ENCODE data around the gene FOXK1.
A peak's percentile ranks its signal among the peaks of the same experiment; 100 is the strongest.

Gene FOXK1

DNA sequence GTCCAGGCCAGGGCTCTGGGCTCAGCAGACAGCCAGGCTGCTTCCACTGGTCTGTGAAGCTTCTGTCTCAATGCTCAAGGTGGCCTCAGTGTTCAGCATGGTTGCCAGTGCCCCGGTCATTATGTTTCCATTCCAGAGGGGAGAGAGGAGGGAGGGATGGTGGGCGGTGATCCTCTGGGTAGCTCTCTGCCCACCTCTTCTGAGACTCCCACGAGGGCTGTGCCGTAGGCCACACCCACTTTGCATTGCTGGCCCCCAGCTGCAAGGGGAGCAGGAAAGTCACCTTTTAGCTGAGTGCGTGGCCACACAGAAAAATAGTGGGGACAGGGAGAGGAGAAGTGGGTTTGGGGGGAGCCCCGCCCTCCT lies 42.5 kb downstream of the FOXK1 start:
- DNase-seq, result no peak

- peak; percentile 65 for DNase-seq
Measured at GRCh38 chr7:4725014-4725849, 43.1 kb downstream of the FOXK1 start.

- DNase-seq, result no peak
Measured at GRCh38 chr7:4725850-4726450, 43.9 kb downstream of the FOXK1 start.

DNA sequence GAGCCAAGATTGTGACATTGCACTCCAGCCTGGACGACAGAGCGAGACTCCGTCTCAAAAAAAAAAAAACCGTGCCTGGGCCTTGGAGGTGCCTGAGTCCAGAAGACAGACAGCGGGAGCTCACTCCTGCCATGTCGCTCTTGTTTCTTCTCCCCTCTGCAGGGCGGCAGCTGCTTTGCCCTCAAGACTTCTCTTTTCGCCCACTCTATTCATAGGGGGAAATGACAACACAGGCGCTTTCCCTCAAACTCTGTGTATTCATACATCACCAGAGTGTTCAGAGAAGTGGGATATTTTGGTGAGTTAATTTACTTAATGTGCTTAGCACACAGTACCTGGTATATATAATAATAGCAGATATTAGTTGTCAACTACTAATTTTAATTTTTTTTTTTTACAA lies 44.5 kb downstream of the FOXK1 start:
- no peak for DNase-seq

GRCh38 chr7:4727914-4728705 lies 46.0 kb downstream of the FOXK1 start:
- no peak for DNase-seq

DNA sequence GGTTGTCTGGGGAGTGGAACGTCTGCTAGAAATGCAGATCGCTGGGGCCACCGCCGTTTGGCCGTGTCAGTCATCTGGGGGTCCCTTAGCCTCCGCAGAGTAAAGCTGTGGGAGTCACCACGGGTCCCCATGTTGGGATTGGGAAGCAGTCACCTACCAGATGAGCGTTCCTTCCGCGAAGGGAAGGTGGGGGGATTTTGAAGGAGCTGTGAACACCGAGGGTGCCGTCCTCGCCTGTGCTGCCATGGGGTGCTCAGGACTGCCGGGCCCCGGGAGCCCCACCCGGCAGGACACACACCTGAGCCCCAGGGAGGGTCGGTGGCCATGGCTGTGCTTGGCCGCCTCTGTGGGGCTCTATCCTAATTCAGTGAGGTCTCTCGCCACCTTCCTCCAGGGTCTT lies 47.2 kb downstream of the FOXK1 start:
- DNase-seq, result no peak

DNA sequence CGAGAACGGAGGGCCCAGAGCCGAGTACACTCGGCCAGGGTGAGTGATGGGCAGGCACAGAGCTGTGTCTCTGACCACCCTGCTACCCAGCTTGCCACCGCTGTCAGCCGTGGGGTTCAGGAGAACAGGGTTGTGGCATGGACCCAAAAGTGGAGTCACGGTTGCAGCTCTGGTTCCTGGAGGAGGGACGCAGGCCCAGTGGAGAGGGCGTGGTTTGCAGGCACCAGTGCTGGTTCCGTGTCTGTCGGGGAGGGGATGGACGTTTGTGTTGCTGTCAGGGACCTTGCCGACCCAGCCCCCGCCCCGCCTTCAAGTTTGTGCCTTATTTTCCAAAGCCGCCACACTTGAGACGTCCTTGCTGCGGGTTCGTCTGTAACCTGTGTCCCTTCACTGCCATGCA lies 48.2 kb downstream of the FOXK1 start:
- no peak for DNase-seq

DNA sequence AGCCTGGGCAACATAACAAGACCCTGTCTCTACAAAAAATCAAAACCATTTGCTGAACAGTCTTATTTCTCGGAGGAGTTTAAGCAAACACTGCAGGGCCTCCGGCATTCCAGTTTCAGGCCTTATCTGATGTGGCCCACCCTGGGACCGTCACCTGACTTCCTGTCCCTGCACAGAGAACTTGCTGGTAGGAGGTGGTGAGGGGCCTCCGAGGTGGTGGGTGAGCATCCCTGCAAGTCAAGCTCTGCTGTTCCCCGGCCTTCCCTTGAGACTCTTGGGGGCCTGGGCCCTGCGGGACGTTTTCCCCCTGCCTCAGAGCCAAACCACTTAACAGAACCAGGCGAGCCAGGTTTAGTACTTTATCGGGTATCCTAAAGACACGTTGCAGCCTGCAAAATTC lies 48.9 kb downstream of the FOXK1 start:
- DNase-seq, result peak; percentile 22

DNA sequence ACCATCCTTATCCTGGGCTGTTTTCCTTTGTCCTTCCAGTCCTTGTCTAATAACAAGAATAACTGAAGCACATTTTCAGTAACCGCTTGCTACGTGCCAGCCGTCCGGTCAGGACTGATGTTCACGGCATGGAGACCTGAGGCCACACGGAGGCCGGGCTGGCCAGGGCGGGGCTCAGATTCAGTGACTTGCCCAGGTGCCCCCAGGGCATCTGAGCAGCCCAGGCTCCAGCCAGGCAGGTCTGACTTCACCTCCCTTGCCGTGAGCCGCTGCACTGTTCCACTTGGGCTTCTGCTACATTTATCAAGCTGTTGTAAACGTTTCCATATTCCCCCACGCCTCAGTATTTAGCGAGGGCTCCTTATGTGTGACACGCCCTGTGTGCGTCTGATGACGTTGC lies 49.7 kb downstream of the FOXK1 start:
- DNase-seq, result no peak

GRCh38 chr7:4733936-4734528 lies 51.9 kb downstream of the FOXK1 start:
- peak; percentile 61 for DNase-seq

DNA sequence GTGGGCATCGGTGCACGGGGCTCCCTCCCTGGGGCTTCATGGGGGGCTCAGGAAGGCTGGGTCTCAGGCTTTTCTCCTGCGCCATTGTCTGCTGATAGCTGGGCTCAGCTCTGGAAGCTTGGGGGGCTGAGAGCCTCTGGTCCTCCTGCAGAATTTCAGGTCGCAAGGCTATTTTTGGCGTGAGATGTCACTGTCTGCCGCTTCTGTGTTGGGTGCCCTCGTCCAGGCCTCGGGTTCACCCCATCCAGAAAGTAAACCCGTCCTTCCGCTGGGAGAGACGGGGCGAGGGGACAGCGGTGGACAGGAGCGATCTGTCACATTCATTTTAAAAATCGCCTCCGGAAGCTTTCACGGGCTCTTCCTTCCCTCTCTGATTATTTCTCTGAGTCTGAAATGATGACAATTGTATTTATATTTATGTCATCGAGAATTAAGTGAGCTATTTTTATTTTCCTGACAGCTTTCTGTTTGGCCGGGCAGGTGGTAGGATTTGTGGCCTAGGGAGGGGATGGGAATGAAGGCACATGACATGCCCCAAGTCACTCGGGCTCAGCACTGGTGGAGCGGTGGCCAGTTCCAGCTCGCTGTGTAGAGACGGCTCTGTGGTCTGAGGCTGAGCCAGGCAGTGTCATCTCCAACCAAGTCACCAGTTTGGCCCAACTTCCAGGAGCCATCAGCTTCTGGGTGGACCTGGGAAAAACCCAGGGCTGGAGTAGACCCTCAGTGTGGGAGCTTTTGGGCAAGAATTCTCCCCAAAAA lies 52.7 kb downstream of the FOXK1 start:
- no peak for DNase-seq

DNA sequence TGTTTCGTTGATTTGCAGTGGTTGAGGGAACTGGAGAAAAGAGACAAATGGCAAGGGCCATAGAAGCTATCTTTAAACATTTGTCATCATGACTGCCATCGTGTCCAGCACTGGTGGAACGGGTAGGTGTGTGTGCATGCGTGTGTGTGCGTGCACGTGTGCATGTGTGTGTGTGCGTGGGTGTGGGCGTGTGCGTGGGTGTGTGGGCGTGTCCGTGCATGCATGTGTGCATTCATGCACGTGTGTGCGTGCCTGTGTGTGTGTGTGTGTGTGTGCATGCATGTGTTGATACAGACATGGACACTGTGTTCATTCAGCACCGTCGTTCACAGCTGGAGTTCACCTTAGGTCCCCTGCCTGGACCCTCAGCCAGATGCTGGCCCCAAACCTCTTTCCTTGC lies 55.2 kb downstream of the FOXK1 start:
- DNase-seq, result no peak

DNA sequence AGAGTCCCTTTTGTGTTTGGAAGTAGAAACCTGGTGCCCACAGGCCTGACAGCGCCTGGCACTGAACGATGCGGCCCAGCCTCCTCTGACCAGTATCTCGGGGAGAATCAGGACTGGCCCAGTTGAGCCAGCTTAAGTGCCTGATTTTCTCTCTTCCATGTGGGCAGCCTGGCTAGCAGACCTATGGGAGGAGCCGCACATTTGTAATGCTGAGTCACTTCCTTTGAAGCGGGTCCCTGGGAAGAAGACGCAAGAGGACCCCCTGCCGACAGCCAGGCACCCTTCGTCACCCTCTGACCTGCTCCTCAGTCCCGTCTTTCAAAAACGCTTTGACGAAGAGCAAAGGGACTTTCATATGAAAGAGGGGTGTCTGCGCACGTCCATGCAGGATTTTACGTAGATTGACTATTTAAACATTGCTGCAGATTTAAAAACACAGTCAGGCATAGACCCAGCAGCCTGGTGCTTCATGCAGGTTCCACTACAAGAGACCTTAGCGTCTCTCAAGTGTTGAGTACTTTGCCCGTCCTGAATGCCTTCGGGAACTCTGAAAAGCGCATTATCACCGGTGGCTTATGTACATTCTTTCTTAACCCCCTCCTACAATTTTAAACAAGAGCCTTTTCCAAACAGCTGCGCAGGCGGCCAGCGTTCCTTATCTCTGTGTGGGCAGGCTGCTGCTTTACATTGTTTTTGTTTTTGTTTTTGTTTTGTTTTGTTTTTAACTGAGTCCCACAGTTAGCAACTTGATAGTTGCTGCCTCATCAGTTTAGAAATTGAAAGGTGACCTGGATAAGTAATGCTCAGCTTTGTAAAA lies 56.8 kb downstream of the FOXK1 start:
- DNase-seq, result peak; percentile 39

GRCh38 chr7:4739528-4739992 lies 57.5 kb downstream of the FOXK1 start:
- peak; percentile 68 for DNase-seq

GRCh38 chr7:4740796-4741195 lies 58.7 kb downstream of the FOXK1 start:
- no peak for DNase-seq

DNA sequence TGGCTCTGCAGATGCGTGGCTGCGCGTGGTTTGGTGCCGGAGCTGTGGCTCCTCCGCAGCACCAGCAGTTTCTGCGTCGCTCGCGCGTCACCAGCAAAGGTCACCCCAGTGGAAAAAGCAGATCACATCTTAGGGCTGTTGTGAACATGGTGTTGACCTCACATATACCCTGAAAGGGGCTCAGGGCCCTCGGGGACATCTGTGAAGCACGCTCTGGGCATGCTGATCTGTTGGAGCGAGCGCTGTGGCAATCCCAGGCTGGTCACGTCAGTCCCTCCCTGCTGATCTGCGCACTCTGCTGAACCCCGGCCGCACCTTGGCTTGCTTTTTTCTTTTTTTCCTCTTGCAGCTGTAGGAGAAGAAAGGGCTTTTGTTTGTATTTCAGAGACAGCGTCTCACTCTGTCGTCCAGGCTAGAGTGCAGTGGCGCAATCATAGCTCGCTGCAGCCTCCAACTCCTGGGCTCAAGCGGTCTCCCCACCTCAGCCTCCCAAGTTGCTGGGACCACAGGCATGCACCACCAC lies 60.0 kb downstream of the FOXK1 start:
- DNase-seq, result no peak

GRCh38 chr7:4742852-4743251 lies 60.8 kb downstream of the FOXK1 start:
- no peak for DNase-seq

- DNase-seq, result peak; percentile 72
Measured at GRCh38 chr7:4744391-4745264, 62.5 kb downstream of the FOXK1 start.

DNA sequence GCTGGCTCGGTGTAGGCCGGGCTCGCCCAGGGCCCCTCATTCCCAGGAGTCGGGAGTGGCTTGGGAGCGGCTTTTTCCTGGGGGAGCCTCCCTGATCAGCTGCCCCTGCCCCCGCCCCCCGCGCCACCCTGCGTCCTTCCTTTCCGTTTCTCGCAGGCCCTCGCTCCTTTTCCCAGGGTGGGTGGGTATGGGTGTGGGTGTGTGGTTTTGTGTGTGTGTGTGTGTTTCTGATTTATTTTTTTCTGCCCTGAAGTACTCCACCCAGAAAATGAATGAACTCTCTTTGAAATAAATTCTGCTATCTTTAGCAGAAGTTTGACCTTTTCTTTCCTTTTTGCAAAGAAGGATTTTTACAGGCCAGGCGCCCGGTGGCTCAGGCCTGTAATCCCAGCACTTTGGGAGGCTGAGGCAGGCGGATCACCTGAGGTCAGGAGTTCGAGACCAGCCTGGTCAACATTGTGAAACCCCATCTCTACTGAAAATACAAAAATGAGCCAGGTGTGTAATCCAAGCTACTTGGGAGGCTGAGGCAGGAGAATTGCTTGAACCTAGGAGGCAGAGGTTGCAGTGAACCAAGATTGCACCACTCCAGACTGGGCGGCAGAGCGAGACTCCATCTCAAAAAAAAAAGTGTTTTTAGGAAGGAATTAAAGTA lies 63.3 kb downstream of the FOXK1 start:
- DNase-seq, result no peak
